Gastrocnemius medialis (tissue), 4 donors: ENCODE data around the gene PCCA.

Experiments
- POLR2A ChIP-seq, 2 donors: fragments of 450-650 bp; IDR thresholded peaks; one replicate each; pipeline ENCODE4 v1.6.1; 2017; ENCODE audit warnings: antibody characterized with exemption in 2 of 2, mild to moderate bottlenecking in 2 of 2, moderate library complexity in 2 of 2
- TF ChIP-seq, protein P1 (sequence below), 5 experiments: fragments of 450-650 bp in 3 of 5; fragments of 200-600 bp in 2 of 5; sonication (generic) in 2 of 5; IDR thresholded peaks in 4 of 5; conservative IDR thresholded peaks in 1 of 5; 1 replicate in 4 of 5; 2 replicates in 1 of 5; pipeline ENCODE4 v1.5.1; 2016 to 2019; ENCODE audit warnings: antibody characterized with exemption in 5 of 5, mild to moderate bottlenecking in 3 of 5, moderate library complexity in 3 of 5

DNA sequence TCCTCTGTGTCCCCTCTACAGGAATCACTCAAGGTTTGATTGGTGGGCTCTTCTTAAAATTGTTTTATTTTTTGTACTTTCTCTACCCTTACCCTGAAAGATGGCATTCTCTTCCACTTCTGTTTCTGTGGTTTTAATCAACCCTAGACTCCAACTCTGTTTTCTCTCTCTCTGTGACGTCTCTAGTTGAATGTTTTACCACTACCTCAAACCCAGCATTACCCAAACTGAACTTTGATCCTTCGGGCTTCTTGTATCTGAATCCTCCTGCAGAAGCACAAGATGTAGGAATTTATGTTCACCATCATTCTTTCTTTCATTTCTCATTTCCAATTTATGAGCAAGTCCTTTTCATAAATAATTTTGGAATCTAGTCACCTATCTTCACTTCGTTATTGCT, 39.9 kb downstream of the PCCA start:
- TF ChIP-seq, protein P1, sequence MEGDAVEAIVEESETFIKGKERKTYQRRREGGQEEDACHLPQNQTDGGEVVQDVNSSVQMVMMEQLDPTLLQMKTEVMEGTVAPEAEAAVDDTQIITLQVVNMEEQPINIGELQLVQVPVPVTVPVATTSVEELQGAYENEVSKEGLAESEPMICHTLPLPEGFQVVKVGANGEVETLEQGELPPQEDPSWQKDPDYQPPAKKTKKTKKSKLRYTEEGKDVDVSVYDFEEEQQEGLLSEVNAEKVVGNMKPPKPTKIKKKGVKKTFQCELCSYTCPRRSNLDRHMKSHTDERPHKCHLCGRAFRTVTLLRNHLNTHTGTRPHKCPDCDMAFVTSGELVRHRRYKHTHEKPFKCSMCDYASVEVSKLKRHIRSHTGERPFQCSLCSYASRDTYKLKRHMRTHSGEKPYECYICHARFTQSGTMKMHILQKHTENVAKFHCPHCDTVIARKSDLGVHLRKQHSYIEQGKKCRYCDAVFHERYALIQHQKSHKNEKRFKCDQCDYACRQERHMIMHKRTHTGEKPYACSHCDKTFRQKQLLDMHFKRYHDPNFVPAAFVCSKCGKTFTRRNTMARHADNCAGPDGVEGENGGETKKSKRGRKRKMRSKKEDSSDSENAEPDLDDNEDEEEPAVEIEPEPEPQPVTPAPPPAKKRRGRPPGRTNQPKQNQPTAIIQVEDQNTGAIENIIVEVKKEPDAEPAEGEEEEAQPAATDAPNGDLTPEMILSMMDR (IDR thresholded peaks at IDR 0.05 in 4 of 5, conservative IDR thresholded peaks at IDR 0.05 in 1 of 5): no peak
- TF ChIP-seq POLR2A (IDR thresholded peaks at IDR 0.05): no peak
